Stimulated activated CD4-positive, alpha-beta T cell treated with anti-CD3 and anti-CD28 coated beads, Interleukin-1b, Interleukin-23, amount 100 ng/mL, for 4 hours (primary cell): ENCODE results near the gene EDNRB.
"Not testable (repeated sequence)": the region's sequence is repeated elsewhere in the genome, so short reads cannot be mapped to it uniquely, and the experiment has no call there.

Experiments
- DNase-seq, 2 donors: peaks; one replicate each; pipeline ENCODE4 v3.0.0-alpha.2; 2020; ENCODE audit warnings: low read depth in 2 of 2

EDNRB gene

DNA sequence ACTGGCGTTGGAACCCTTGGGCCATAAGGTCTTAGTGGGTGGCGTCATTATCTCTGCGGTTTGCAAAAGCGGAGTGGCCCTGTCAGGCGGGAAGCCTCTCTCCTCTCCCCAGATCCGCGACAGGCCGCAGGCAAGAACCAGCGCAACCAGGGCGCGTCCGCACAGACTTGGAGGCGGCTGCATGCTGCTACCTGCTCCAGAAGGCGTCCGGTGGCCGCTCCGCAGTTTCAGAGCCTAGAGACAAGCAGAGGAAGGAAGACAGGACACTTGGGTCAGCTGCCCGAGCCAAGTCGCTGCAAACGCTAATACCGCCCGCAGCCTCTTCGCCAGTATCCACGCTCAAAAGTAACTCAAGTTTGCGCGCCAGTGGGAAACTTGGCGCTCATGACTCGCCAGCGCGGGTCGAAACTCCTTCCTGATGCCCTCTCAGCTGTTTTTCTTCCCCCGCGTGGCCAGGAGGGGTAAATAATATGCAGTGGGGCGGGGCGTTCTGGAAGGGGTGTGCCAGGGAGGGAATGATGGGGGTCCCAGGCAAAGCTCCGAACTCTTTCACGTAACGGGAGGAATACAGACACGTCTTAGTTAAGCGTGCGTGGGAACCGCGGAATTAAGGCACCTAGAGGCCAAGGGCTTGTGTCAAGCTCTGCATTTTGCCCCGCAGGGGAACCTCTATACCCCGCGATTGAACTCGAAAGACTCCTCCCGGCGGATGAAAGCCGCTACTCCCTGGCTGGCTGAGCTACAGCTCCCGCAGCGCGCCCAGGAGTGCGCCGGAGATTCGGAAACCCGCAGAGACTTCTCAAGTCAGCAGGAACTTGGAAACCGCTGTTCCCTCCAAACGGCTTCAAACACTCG lies at the start of gene EDNRB:
TSS of gene EDNRB (minus strand) at position 441 of the 855 bp plus-strand sequence. CDS start at position 183, 258 bp downstream.
- DNase-seq: no peak

DNA sequence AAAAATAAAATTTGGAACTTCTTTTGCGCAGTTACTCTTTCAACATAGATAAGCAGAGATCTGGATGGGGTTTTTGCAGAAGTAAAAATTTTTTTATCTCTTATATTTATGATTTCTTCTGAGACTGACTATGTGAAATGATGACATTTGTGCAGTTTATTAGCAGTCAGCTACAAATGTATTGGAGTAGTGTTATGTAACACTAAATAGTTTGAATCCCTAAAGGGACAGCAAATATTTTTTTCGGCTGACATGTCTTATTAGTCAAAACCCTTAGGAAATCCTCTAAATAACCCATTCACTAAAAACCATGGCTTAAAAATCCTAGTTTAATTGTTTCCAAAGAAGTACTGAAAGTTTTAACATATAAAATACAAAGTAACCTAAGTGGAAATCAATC lies 48.0 kb upstream of the EDNRB start:
- DNase-seq: no peak

DNA sequence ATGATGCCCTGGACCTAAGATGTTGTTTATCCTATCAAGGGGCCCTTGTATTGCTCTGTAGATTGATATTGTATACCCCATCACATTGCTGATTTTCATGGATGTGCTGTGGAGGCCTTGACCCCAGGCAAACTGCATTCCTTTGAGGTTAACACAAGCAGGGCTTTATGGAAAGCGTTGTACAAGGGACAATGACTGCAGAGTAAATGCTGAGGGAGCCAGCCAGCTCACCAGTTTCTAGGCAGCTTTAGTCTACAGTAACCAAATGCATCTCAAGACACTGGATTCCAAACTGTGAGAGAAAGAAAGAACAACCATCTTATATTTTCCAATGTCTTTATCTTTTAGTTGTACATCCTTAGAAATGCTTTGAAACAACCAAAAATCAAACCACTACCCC lies 34.1 kb upstream of the EDNRB start:
- DNase-seq: no peak

GRCh38 chr13:77952276-77952675 lies 33.6 kb upstream of the EDNRB start:
- no peak for DNase-seq

GRCh38 chr13:77946522-77946921 lies 27.9 kb upstream of the EDNRB start:
- no peak for DNase-seq

- not testable (repeated sequence) for DNase-seq
Measured at GRCh38 chr13:77935063-77935462, 16.4 kb upstream of the EDNRB start.

DNA sequence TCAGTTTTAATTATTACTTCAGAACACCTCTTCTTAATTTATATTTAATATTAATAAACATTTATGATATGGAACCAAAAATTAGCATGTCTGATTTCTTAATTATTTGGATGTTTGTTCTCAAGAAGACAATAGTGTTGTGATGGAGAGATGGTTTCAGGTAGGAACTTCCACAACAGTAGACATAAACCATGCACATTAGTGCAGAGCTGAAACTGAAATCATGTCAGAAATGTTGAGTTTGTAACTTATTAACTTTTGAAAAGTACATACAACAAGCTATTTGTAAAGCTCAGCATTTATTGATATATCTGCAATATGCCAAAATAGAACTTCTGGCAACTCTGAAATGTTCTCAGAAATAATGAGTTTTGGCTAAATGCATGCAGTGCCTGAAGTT lies 11.8 kb upstream of the EDNRB start:
- DNase-seq: no peak

GRCh38 chr13:77928909-77929308 lies 10.3 kb upstream of the EDNRB start:
- no peak for DNase-seq

- DNase-seq: no peak
Measured at GRCh38 chr13:77925616-77926015, 7.0 kb upstream of the EDNRB start.

DNA sequence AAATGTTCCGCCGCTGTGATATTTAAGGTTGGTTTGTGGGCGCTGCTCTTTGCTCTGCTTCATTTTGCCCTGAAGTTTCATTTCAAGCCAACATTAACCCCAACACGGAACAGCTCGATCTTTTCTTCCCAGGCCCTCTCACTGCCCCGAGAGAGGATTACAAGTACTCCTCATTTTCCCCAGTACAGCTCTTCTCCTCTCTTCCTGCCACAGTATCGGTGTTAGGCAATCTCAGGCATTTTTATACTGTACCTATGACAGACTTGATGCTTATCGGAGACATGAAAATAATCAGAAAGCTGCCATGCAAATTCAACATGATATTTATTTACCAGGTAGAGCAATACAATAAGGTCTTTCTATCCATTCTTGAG lies 1.3 kb upstream of the EDNRB start:
- DNase-seq: no peak

GRCh38 chr13:77919246-77919920 lies 752 bp upstream of the EDNRB start:
- no peak for DNase-seq

DNA sequence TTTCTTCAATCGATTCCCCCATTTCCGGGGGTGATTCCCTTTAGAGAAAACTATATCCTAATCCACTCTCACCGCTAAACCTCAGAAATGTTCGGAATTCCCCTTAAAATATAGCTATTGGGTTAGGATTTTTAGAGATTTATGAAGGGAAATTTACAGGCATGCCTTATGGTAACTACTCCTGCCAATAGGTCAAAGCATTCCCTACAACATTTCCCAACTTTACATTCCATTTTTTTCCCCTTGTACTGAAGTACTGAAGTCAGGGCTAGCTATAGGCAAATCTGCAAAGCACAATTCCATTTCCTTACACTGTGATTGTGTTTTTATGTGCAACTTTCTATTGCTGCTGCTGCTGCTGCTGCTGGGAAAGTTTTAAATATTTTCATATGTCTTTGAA lies 2.1 kb downstream of the EDNRB start:
- DNase-seq: no peak

DNA sequence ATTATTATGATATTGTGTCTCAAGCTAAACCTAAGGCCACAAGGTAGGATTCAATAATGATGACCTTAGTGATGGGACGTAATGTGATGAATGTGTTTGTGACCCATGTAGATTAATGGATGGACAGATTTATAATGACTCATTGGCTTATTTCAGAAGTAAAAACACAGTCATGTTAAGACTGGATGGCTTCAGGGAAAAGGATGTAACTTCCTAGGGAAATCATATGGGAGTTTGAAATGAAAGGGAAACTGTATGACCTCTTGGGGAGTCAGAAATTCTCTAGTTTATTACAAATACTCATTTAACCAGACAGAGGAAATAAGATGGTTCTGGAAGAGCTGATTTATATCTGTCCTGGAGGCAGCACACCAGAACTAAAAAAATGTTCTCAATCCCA lies 2.9 kb downstream of the EDNRB start:
- DNase-seq: no peak

- DNase-seq: no peak
Measured at GRCh38 chr13:77913003-77913402, 5.6 kb downstream of the EDNRB start.

DNA sequence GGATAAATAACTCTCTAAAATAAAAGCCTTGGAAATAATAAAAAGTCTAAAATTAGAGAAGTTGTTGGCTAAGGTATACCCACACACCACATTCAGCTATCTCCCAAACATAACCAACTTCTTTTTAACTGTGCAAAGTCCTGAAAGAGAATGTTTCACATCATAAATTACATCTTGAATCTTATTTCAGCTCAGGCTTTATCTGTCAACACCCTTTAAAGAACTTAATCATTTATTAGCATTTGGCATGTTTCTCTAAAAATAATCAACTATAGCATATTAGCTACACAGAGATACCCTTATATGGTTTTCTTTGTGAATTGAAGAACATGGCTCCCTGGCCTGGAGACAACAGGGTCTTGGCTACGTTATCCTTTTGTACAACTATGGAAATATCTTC lies 6.9 kb downstream of the EDNRB start:
- no peak for DNase-seq

DNA sequence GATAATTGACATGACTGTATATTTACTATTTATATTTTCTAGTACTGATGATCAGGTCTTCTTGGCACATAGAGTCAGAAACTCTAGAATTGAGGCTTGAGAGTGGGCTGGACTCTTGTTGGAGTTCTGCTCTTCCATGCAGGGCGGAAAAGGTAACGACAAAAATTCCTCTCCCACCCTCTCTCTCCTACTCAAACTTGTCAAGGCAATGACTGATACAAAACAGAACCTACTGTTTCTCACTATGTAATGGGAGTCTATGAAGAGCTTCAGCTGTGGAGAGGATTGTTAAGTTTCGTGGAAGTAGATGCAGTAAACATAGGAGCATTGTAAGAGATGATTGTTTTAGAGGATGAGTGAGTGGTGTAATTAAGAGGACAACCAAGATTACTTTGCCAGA lies 8.8 kb downstream of the EDNRB start:
- DNase-seq: no peak

DNA sequence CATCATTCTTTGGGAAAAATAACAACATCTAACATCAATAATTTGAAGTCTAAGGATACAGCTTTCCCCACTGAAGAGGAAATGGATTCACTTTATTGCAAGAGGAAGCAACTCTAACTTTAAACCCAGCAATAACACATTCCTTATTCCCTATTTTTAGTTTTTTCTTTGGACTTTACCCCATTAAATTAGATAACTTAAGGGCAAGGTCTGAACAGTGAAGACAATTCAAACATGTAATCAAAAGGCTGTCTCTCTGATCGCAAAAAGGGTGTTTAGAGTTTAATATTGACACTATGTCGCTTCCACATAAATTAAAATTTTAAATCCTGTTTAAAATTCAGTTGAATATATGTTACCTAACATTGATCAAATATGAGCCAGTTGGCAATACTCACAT lies 10.1 kb downstream of the EDNRB start:
- DNase-seq: no peak

- no peak for DNase-seq
Measured at GRCh38 chr13:77907666-77908341, 10.8 kb downstream of the EDNRB start.

DNA sequence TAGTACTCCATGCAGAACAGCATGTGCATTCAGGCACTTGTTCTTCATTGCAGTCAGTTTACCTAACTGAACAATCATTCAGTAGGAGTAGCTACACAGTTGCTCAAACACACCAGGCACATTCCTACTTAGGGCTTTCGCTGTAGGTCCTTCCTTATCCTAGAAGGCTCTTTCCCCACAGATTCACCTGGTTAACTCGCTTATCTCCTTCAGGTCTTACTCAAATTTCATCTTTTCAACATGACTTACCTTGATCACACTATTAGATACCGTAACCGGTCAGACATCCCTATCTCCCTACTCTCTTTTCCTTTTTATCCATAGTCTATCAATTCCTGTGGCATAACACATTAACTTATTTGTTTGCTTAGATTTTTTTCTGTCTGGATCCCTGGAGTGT lies 14.6 kb downstream of the EDNRB start:
- DNase-seq: no peak

DNA sequence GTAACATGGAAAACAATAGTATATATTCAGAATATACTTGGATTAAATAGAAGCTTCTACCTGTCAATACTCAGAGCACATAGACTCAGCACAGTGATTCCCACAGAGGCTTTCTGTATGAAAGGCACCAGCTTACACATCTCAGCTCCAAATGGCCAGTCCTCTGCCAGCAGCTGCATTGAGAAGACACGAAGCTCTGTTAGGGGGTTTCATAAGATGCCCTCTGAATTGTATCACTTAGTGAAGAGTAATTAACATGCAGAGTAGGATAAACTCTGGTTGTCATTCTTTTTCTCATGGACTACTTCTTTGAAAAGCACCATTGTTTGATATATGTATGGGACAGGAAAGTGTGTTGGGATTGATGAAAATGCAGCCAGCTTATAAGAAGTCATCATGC lies 15.2 kb downstream of the EDNRB start:
- no peak for DNase-seq

DNA sequence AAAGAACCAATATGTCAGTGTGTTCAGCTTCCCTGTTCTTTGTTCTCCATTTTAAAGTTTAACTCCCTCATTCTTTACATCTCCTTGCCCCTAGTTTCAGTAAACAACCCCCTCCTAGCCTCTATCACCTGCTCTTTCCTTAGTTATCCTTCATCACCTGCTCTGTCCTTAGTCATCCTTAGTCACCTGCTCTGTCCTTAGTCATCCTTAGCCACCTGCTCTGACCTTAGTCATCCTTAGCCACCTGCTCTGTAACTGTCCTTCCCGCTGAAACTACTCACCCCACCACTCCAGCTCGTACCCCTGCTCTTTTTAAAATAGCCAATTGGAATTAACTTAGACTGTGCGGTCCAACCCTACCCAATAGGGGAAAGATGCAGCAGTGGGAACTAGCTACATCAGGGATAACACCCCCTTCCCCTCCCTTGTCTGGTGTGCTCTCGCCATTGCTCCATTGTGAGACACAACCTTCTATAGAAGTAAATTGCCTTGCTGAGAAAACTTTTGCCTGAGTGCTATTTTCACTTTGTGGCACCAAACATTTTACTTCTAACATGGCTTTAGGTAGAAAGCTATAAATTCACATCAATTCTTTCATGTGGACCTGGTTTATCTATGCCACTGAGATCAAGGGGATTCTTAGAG lies 16.2 kb downstream of the EDNRB start:
- no peak for DNase-seq

- DNase-seq: no peak
Measured at GRCh38 chr13:77898097-77898496, 20.5 kb downstream of the EDNRB start.
